ENCODE results near the gene SYVN1. TPM values are rescaled to one million over a fixed set of nuclear protein-coding genes. Genes with fewer than 3 reads are reported as not detected.

The SYVN1 gene
- total RNA-seq, 4 donors from 2014 or later = 20.5 to 72.6 (median 51.9) TPM

- Histone ChIP-seq H3K9me3 (no peaks in the 10 kb centered on the region), H3K27me3 (no peaks in the 10 kb centered on the region), H3K4me1 (peaks cover 7 to 17% (median 11%) of the 10 kb centered on the region in 4 donors), H3K36me3 (peaks cover 0 to 72% (median 36%) of the 10 kb centered on the region in 4 donors), H3K4me3 (no peak overlapping the region), H3K27ac (no peak overlapping the region)
- in situ Hi-C loops (cut with MboI; ENCODE audit: low pct_ligation_motif_present in 1 of 4, low pct_unique_long_range_greater_than_20kb in 1 of 4, low sequenced_read_pairs in 3 of 4) = no loop called here
- no peak for DNase-seq
- WGBS, 2 donors (ENCODE audit: low coverage in 1 of 2) = 11 to 86% methylated on average over 1 to 12 of the region's 12 CpGs
- intact Hi-C loops (cut with DNase I; ENCODE audit: low total_unique reads) = no loop called here
- no peak for TF ChIP-seq CTCF (IDR thresholded peaks at IDR 0.05)
- no peak for TF ChIP-seq POLR2AphosphoS5 (IDR thresholded peaks at IDR 0.05)
- TF ChIP-seq EP300 (IDR thresholded peaks at IDR 0.05; ENCODE audit: low read depth) = no peak
- no peak for TF ChIP-seq POLR2A (IDR thresholded peaks at IDR 0.05)
These were observed 6.7 kb downstream of the SYVN1 start for GRCh38 chr11:65127473-65128181.

GRCh38 chr11:65126624-65127274, 7.6 kb downstream of the SYVN1 start:
- H3K9me3 ChIP-seq = no peaks in the 10 kb centered on the region
- TF ChIP-seq EP300 (IDR thresholded peaks at IDR 0.05; ENCODE audit: low read depth) (no peak), POLR2AphosphoS5 (IDR thresholded peaks at IDR 0.05) (no peak), CTCF (IDR thresholded peaks at IDR 0.05) (no peak), POLR2A (IDR thresholded peaks at IDR 0.05) (no peak)
- no peaks in the 10 kb centered on the region for H3K27me3 ChIP-seq
- in situ Hi-C loops (cut with MboI; ENCODE audit: low pct_ligation_motif_present in 1 of 4, low pct_unique_long_range_greater_than_20kb in 1 of 4, low sequenced_read_pairs in 3 of 4) (no loop called here), intact Hi-C loops (cut with DNase I; ENCODE audit: low total_unique reads) (no loop called here)
- H3K36me3 ChIP-seq = peaks cover 0 to 69% (median 33%) of the 10 kb centered on the region in 4 donors
- no peak for DNase-seq
- 87% methylated on average over 5 of the region's 6 CpGs; no CpG with 5 or more reads in 1 of the 2 donors for WGBS, 2 donors (ENCODE audit: low coverage in 1 of 2)
- no peak overlapping the region for H3K4me3 ChIP-seq
- H3K27ac ChIP-seq = no peak overlapping the region
- H3K4me1 ChIP-seq = peaks cover 5 to 12% (median 9%) of the 10 kb centered on the region in 4 donors

- H3K36me3 ChIP-seq = peaks cover 0 to 60% (median 29%) of the 10 kb centered on the region in 4 donors
- WGBS, 2 donors (ENCODE audit: low coverage in 1 of 2) = 93% methylated on average over 12 of the region's 12 CpGs; no CpG with 5 or more reads in 1 of the 2 donors
- peaks cover 11 to 22% (median 18%) of the 10 kb centered on the region in 4 donors for H3K4me1 ChIP-seq
- H3K4me3 ChIP-seq = no peak overlapping the region
- TF ChIP-seq CTCF (IDR thresholded peaks at IDR 0.05) (no peak), POLR2AphosphoS5 (IDR thresholded peaks at IDR 0.05) (no peak), POLR2A (IDR thresholded peaks at IDR 0.05) (no peak), EP300 (IDR thresholded peaks at IDR 0.05; ENCODE audit: low read depth) (no peak)
- H3K27ac ChIP-seq = no peak overlapping the region
- intact Hi-C loops (cut with DNase I; ENCODE audit: low total_unique reads) (no loop called here), in situ Hi-C loops (cut with MboI; ENCODE audit: low pct_ligation_motif_present in 1 of 4, low pct_unique_long_range_greater_than_20kb in 1 of 4, low sequenced_read_pairs in 3 of 4) (no loop called here)
- no peaks in the 10 kb centered on the region for H3K9me3 ChIP-seq
- no peak for DNase-seq
- no peaks in the 10 kb centered on the region for H3K27me3 ChIP-seq
These were observed 8.9 kb downstream of the SYVN1 start for GRCh38 chr11:65125197-65126056.
